C4-2B (cell line): ENCODE results near the gene M1AP.

Experiments
- CTCF ChIP-seq: fragments of 450-650 bp; conservative IDR thresholded peaks from 2 replicates; pipeline ENCODE4 v1.5.1; 2017; ENCODE audit warnings: mild to moderate bottlenecking
- ZFX ChIP-seq: fragments of 450-650 bp; IDR thresholded peaks from 2 replicates; pipeline ENCODE4 v1.6.1; 2017

GRCh38 chr2:74513605-74514367 lies 134.3 kb downstream of the M1AP start:
- TF ChIP-seq ZFX (no peak), CTCF (no peak)
